DMS53 treated with DMSO at 0.1 percent for 48 hours (cell line): ENCODE data around the gene SLC37A3.
A peak's percentile ranks its signal among the peaks of the same experiment; 100 is the strongest.
"Not testable (repeated sequence)": the region's sequence is repeated elsewhere in the genome, so short reads cannot be mapped to it uniquely, and the experiment has no call there.

Experiments used
- DNase-seq: peaks from one replicate; lab custom pipeline; 2025; ENCODE audit not compliant: unreplicated experiment; lab: John Stamatoyannopoulos, UW

SLC37A3 gene

DNA sequence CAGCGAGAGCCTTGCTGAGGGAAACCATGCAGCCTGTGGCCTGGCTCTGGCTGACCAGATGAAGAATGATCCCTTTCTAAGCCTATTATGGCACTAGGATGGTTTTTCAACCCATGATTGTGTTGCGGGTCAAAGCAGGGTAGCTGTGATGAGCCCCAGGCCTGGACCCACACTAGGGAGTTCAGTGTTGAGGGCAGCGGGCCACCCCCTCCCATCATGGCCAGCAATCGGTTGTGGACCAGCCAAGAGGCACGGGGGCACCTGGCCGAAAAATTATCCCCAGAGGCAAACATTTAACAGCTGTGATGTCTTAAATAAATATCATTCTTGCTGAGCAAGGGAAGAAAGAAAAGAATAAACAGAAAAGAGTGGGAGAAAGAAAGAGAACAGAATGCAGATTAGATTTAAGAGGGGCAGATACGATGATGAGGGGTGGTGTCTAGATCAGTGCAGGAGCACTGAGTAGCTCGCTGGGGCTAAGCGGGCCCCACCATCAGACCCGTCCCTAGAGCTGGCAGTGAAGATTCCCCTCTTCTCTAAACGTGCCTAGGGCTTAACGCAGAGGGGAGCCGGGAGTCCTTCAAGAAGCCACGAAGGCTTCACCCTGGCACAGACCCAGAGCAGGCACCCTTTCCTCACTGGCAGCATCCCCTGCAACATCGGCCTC, 82.7 kb downstream of the SLC37A3 start:
- DNase-seq, result no peak

DNA sequence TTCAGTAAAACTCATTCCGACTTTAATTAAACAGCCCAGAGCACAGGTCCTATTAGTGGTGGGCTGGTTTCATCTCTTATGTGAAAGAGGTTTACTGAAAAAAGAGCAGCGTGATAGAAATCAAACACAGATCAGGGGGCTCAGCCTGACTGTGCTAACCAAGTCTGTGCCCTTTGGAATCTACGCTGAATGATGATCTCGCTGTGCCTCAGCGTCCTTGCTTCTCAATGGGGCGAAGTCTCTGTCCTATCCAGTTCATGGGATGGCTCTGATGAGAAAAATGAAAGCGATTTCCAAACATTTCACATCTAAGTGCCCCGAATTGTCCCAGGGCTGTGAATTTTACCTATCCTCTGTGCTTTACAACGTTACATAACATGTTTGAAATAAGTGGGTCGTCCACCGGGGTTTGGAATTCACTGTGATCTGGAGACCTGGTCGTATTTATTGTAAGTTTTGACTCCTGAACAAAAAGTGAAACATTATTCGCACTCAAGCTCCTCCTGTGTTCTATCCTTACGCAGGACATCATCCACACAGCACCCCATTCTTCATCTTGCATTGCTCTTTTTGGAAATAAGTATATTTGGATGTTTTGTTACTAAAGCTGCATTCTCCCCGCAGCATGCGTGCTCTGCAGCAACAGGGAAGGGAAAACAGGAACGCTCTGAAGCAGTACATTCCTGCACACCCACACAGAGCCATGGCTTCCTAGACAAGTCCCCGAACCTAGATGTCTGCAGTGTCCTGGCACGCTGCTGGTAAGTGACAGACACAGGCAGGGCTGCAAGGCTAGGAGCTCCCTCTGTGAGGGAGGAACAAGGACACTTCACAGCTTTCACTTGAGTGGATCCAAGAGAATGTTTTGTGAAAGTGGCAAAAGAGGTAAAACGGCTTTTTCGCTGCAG, 83.5 kb downstream of the SLC37A3 start:
- no peak for DNase-seq

DNA sequence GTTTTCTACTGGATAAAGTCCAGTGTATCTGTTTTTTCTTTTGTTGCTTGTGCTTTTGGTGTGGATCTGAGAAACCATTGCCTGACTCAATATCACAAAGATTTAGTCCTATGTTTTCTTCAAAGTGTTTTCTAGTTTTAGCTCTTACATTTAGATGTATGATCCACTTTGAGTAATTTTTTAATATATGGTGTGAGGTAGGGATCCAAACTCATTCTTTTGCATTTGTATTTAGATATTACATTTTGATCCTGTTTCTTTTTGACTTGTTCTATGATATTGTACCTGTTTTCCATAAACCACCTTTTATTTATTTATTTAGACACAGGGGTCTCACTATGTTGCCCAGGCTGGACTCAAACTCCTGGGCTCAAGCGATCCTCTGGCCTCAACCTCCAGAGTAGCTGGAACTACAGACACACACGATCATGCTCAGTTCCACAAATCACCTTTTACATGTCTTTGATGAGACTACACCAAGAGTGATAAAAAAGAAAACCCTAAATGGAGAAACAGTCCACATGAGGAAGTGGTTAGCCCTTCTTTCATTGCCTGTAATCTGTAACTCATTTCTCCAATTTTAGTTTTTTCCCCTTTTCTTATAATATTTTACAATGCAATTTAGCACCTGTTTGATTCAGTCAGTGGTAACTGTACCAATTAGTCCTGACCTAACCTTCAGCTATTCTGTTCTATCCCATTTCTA, 86.0 kb downstream of the SLC37A3 start:
- no peak for DNase-seq

DNA sequence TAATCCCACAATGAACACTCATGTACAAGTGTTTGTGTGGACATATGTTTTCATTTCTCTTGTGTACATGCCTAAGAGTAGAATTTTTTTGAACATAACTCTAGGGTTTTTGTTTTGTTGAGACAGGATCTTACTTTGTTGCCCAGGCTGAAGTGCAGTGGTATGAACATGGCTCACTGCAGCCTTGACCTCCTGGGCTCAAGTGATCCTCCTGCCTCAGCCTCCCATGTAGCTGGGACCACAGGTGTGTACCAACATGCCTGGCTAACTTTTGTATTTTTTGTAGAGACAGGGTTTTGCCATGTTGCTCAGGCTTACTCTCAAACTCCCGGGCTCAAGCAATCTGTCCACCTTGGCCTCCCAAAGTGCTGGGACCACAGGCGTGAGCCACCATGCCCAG, 87.2 kb downstream of the SLC37A3 start:
- DNase-seq, result not testable (repeated sequence)

DNA sequence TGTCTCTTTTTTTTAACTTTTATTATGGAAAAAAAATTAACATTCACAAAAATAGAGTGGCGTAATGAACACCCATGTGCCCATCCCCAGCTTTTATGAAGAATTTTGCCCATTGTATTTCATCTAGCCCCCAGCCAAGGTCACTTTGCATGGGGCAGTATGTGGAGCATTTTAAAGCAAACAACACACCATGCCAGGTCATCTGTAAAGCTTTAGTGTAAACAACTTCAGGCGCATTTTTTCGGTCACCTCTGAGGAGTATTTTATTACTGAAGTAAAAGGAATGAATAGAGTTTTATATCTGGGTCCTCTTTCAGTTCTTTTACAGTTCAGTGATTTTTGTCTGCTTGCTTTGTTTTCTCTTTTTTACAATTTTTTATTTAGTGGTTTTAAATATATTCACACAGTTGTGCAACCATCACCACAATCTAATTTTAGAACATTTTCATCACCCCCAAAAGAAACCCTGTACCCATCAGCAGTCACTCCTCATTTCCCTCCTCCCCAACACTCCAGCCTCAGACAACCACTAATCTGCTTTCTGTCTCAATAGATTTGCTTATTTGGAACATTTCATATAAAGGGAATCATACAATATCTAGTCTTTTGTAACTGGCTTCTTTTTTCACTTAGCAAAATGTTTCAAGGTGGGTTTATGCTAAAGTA, 87.9 kb downstream of the SLC37A3 start:
- DNase-seq, result no peak

DNA sequence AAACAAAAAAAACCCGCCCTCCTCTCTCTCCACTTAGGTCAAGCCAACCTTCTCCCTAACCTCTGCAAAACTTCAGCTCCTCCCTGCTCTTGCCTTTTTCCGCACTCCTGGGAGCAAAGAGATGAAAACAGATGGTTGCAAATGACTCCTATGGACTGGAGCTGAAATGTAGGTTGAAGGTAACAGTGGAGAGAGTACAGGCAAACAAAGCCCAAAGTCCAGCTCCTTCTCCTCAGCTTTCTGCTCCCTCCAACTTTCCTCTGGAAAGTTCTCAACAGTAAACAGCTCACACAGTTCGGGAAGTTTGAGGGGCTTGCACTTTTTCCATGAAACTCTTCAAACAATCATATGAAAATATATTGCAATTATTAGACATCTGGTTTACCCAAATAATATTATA, 90.3 kb downstream of the SLC37A3 start:
- no peak for DNase-seq

DNA sequence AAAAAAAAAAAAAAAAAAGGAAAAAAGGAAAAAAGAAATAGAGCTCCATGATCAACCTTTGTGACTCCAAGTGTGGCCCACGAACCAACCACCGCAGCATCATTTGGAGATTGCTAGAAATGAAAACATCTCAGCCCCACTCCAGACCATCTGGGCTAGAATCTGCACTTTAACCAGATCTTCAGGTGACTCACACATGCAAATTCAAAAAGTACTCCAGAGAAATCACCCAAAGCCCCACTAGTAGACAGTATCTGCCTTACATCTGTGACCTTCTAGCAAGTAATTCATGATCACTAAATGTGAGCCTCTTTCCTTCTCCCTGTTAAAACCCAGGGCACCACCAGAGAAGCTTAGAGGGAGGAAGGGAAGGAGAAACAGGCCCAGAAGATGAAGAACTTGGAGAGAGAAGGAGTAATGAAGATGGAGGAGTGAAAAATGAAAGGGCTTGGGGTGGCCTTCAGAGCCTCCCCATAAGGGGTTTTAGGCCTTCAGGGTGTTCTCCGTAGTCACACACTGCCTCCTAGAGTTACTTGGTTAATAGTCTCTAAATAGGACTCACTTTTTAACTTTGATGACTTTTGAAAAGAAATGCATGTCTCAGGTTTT, 94.0 kb downstream of the SLC37A3 start:
- DNase-seq, result peak; percentile 50

DNA sequence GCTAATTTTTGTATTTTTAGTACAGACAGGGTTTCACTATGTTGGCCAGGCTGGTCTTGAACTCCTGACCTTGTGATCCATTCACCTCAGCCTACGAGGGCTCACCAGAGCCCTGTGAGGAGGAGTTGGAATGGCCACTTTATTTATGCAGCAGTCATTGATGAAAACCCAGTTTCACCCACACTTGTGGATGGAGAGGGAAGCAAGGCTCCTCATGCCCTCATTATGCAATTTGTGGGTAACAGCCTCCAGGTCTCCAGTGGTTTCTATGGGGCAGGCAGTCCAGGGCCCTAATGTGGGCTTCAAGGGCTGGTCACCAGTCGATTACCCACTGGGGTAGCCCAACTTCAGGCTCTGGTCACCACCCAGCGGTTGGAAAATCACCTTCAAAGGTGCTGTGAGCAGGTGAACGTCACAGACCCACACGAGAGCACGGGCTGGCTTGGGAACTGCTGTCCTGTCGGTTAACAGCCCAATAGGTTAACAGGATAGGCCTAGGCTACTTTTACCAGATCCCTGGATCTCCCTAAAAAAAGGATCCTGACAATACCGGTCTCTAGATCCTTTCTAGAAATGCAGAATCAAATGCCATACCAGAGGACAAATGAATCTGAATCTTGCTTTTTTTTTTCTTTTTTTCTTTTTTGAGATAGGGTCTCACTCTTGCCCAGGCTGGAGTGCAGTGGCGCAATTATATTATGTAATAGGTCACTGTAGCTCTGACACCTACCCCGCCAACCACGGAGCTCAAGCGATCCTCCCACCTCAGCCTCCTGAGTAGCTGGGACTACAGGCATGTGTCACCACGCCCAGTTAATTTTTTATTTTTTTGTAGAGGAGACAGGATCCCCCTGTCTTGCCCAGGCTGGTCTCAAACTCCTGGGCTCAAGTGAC, 97.8 kb downstream of the SLC37A3 start:
- no peak for DNase-seq

DNA sequence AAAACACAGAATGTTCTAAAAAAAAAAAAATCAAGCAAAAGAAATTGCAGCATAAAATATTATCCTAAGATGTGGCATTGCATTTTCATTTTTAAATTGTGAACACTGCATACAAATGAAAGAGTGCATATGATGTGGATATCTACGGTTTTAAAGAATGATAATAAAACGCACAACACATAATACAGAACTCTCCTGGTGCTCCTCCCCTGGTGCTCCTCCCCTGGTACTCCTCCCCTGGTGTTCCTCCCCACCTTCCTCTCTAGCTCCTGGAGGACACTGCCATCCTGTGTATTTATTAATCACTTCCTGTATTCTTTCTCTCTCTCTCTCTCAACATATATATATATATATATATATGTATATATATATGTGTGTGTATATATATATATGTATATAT, 100.1 kb downstream of the SLC37A3 start:
- DNase-seq, result no peak

DNA sequence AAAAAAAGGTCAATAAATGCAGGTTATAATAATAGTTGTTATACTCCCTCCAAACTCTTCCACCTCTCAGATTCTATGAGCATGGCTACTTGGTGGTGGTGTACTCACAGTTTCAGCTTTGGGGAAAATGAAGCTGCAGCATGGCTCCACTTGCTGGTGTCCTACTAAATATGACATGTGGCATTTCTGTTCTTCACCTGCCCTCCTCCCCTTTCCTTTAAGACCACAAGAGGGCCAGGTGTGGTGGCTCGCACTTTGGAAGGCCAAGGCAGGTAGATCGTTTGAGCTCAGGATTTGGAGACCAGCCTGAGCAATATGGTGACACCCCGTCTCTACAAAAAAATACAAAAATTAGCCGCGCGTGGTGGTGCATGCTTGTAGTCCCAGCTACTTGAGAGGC, 101.1 kb downstream of the SLC37A3 start:
- DNase-seq, result no peak

DNA sequence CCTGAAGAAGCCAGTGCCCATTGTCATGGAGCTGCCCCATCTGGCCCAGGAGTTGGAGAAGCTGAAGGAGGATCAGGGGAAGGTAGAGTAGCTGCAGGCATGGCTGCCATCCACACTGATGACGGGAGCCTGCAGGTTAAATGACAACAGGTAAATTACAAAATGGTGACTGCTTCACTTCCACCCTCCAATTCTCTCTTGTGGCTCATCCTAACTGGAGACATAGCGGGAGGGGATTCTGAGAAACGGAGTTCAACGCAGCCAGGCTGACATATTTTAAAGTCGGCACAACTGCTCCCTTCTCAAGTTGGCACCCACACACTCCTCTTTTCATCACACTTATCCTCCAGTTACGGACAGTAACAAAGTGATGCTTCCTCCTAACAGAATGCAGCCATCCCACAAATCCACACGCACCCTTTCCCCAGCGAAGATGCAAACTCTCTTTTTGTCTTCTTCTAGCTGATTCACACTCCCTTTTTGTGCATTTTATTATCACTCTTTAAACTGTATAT, 103.0 kb downstream of the SLC37A3 start:
- DNase-seq, result no peak

DNA sequence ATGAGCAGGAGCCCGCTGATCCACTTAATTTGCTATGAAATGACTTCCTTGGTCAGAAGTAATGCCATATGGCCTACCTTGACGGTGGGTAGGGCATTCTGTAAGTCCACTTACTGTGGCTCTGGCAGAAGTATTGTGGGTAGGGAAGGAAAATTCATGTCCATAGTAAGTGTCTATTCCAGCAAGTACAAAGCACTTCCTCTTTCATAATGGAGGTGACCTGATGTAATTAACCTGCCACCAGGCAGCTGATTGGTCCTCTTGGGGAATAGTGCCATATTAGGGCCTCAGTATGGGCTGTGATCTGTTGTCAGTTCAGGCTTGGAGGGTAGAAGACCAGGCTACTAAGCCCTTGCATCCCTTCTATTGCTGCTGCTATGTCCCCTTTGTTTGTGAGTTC, 103.9 kb downstream of the SLC37A3 start:
- no peak for DNase-seq

DNA sequence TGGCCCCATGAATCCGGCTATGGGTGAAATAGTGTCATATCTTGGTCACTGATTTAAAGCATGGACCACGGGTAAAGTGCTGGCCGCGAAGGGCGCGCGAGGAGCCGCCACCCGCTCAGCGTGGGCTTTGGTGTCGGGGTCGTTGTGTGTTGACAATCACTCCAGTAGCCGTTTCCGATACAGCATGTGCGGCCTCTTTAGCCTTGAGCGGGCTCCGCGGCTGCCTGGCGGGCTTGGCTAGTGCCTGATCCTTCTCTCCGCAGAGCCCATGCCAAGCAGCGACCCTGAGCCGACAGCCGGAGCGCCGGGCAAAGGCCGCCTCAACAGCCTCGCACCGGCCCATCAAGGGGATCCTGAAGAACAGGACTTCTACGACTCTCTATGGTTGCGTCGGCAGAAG, 105.9 kb downstream of the SLC37A3 start:
- no peak for DNase-seq

DNA sequence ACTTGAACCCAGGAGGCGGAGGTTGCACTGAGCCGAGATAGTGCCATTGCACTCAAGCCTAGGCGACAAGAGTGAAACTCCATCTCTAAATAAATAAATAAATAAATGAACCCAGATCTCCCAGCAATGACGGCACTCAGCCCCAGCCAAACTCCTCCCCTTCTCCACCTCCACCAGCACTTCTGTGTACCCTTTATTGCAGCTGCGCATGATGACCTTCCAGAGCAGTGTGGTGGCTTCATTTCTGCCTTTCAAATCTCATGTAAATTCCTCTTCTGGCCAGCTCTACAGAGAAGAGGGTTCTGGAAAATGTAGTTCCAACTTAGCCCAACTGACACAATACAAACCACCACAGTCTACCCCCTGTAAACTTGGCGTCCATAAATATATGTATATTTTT, 108.5 kb downstream of the SLC37A3 start:
- DNase-seq, result no peak

DNA sequence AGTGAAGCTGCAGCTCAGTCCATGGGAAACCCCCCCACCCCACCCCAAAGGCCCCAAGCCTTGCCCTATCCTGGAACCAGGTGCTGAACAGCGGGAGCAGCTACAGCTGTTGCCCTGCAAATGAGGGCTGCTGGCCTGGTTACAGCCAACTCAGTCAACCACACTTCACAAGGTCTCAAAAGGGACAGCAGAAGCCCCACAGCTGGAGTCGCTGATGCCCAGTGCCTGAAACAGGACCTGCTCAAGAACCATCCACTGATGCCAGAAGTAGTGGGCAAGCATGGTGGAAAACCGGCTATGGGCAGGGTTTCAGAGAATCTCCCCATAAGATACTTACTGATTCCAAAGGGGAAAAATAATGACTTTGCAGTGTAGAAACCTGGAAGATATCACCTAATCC, 110.3 kb downstream of the SLC37A3 start:
- no peak for DNase-seq

DNA sequence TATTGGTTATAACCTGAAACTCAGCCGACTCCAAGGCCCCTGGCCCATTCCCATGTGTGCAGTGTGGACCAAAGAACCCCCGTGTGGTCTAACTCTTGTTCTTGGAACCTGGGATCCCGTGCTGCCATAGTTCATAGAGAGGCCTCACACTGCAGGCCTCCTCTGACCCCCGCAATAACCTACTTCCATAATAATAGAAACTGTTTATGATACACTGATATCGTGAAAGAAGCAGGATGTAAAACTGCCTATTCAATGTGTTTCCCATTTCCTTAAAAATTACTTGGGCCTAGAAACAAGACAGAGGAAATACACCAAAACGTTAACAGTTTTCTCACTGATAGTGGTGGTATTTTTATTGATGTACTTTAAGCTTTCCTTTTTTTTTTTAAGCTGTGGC, 112.4 kb downstream of the SLC37A3 start:
- DNase-seq, result no peak

DNA sequence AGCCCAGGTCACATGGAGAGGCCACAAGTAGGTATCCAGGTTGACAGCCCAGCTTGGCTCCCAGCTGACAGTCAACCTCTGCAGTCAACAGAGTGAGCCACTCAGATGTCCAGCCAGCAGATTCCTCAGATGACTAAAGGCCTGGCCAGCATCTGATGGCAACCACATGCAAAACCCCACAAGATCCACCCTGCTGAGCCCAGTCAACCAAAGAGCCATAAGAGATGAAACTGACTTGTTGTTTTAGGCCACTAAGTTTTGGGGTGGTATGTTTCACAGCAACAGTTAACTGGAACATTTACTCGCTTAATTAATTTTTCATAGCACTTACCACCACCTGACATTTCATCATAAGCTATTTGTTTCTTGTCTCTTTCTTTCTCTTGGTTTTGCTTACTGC, 114.3 kb downstream of the SLC37A3 start:
- DNase-seq, result no peak
